ENCODE results near the gene EBF3.

The EBF3 gene

DNA sequence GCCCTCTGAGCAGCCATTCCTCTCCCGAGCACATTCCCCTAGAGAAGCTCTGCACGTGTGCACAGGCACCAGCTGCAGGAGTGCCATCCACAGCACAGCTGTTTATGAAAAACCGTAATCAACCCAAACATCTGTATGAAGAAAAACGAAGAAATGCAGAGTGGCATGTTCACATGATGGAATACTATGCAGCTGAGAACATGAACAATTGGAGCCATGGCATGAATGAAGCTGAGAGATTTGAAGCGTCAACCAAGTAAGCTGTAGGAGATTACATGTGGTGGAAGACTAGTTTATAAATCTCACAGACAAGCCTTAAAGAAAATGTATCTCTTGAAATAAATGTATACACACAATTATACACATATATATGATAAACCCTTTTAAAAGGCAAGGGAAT is 176.5 kb downstream of the EBF3 start:
- no peak for DNase-seq

DNA sequence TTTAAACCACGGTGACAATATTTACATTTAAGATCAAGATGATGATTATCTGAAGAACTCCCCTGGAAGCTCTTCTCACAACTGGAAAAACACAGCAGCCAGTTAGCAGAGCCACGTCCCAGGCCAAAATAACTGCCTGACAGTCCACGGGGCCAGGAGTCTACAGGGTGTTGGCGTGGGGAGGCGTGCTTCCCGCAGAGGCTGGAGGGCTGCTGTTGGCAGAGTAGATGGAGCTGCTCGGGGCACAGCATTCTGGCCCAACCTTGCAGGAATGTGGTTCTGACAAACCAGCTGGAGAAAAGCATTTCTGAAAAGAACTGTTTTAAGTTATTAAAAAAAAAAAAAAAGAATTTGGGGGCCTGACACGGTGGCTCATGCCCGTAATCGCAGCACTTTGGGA is 177.9 kb downstream of the EBF3 start:
- DNase-seq: no peak

DNA sequence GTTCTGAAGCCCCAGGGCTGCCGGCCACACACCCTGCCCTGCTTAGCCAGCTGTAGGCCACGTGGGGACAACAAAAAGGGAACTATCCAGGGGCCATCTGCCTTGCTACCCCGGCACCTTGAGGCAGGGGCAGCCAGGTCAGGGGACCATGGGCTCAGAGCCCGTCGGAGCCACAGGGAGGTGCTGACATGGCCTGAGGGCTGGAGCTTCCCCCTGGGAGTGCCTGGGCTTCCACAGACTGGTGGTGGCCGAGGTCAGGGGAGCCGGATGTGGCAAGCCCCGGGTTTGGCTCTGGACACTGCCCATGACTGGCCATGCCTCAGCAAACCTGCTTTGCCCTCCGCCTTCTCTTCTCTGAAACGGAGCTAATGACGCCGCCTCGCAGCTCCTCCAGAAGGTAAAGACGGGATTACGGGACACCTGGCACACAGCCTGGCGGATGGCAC is 178.5 kb downstream of the EBF3 start:
- DNase-seq: no peak

Measured in activated CD4-positive, alpha-beta T cell treated with anti-CD3 and anti-CD28 coated beads, Interleukin-2, Interleukin-6, amounts not matched to agents 100 ng/mL and 50 ng/mL, durations not matched to agents 16 hours and 8 hours (primary cell).